ENCODE results near the gene RAB11FIP3.
A peak's percentile ranks its signal among the peaks of the same experiment; 100 is the strongest.
"Not testable (repeated sequence)": the region's sequence is repeated elsewhere in the genome, so short reads cannot be mapped to it uniquely, and the experiment has no call there.

Gene RAB11FIP3

GRCh38 chr16:392450-393030, 32.9 kb upstream of the RAB11FIP3 start:
- no peak for DNase-seq

DNA sequence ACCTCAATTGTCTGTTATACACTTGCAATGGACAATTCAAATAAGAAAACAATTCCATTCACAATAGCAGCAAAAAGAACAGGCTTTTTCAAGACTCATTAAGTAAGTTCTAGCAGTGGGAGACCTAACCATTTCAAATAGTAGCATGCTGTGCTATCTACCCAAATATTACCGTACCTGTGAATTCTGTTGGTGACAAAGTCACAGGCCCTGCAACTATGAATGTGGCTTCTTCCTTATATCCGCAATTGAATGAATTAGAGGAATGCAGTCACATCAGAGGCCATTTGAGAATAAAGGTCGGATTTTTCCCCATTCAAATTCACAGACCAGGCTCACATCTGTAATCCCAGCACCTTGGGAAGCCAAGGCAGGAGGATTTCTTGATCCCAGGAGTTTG, 29.2 kb upstream of the RAB11FIP3 start:
- no peak for DNase-seq

DNA sequence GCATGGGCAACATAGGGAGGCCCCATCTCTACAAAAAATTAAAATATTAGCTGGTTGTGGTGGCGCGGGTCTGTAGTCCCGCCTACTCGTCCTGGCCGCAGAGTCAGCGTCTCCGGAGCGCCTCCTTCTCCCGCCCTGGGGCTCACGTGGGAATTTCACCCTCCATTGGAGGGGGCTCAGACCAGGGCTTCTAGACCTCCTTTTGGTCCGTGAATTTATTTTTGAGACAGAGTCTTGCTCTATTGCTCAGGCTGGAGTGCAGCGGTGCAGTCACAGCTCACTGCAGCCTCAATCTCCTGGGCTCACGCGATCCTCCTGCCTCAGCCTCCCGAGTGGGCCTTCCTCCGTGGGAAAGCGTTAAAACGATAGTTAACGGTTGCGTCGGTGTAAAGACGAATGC, 28.8 kb upstream of the RAB11FIP3 start:
- no peak for DNase-seq

GRCh38 chr16:397135-397661, 28.3 kb upstream of the RAB11FIP3 start, which contains the start of gene NME4:
Gene NME4 (plus strand): TSS chr16:397199. CDS start chr16:397223, 24 bp downstream.
- no peak for DNase-seq

- no peak for DNase-seq
These were observed 27.6 kb upstream of the RAB11FIP3 start for GRCh38 chr16:397736-398332.

- DNase-seq, result no peak
These were observed 26.7 kb upstream of the RAB11FIP3 start for GRCh38 chr16:398561-399339.

GRCh38 chr16:399340-400019, 26.0 kb upstream of the RAB11FIP3 start:
- DNase-seq, result no peak

DNA sequence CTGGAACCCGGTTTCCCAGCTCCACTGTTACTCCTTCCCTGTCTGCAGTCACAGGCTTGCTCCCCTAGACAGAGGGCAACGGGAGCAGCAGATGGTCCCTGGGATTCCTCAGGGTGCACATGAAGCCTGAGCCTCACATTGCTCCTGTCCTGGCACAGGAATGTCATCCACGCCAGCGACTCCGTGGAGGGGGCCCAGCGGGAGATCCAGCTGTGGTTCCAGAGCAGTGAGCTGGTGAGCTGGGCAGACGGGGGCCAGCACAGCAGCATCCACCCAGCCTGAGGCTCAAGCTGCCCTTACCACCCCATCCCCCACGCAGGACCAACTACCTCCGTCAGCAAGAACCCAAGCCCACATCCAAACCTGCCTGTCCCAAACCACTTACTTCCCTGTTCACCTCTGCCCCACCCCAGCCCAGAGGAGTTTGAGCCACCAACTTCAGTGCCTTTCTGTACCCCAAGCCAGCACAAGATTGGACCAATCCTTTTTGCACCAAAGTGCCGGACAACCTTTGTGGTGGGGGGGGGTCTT, 25.3 kb upstream of the RAB11FIP3 start:
- no peak for DNase-seq

DNA sequence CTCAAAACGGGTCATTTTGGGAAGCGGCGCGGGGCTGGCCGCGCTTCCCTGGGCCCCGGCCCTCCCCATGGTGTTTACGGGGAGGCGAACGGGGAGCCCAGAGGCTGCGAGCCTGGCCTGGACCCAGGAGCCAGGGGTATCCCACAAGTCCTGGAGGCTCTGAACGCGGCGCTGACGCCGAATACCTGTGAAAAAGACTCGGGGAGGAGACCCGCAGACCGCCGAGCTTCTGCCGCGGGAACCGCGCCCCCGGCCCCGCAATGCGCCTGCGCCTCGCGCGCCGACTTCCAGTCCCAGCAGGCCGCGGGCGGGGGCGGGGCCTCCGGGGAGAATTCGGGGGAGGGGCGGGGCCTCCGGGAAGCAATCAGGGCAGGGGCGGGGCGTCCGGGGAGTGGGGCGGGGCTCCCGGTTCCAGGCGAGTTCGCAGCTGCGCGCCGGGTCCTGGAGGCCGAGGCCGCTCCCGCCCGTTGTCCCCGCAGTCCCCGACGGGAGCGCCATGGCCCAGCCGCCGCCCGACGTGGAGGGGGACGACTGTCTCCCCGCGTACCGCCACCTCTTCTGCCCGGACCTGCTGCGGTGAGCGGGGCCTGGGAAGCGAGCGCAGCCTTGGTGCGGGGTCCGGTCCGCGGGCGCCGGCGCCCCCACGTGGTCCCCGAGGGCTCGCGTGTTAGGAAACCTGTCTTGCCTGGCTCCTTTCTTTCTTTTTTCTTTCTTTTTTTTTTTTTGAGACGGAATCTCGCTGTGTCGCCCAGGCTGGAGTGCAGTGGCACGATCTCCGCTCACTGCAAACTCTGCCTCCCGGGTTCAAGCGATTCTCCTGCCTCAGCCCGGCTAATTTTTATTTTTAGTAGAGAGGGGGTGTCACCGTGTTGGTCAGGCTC, 23.7 kb upstream of the RAB11FIP3 start, which contains the start of gene DECR2:
TSS of gene DECR2 (plus strand) at position 418 of the 881 bp plus-strand sequence. CDS start at position 497, 79 bp downstream.
- peak in 1 of 2 experiments; percentile 50 for DNase-seq

DNA sequence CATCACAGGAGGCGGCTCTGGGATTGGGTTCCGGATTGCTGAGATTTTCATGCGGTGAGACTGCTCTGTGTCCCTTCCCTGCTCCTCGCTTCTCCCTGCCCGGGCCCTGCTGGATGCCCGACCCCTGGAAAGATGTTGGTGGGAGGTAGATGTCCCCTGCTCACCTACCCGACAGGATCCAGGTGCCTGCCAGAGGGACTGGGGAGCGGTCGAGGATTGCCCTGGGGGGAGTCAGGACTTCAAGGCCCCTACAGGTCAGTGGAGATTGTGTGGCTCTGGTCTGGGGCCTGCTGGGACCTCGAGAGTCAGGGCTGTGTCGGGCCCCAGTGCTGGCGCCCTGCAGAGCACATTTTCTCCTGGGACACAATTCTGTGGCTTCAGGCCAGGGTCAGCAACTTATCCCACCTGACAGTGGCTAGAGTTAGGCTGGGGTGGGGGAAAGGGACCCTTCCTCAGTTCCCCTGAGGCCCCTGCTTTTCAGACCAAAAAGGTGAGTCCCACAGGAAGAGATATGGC, 20.4 kb upstream of the RAB11FIP3 start:
- DNase-seq, result no peak

DNA sequence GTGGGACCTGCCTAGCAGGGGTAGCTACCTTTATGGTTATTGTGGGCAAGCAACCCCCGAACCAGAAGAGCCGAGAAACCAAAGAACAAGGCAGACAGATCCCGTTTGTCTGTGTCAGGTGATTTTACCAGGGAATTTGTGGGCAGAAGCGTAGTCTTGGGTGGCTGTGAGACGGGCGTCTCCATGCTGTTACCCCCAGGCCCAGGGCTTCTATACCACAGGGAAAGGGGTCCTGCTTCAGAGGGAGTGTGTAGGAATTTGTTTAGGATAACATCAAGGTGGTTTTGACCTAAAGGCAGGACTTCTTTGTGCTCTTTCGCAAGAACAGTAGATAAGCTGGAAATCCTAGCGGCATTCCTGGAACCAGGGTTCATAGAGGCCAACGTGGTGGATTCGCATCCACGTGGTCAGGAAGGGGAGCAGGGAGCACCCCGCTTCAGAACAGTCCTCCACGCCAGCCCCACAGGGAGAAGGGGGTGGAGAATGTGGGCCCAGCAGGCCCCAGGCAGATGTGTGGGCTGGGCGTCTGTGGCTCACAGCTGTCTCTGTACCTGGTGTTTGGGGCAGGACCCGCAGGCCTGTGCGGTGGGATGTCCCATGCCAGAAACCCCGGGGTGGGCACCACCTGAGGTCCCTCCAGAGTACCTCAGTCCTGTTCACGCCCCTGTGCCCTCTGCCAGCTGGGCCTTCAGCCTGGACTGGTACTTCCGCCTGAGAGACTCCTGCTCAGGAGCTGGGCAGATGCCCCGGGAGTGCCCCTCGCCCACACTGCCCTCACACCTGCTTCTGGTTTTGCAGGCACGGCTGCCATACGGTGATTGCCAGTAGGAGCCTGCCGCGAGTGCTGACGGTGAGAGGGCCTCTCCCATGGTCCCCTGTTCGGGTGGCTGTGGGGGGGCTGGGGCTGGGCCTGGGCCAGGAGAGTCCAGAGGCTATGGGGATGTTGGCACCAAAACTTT, 19.6 kb upstream of the RAB11FIP3 start:
- DNase-seq, result no peak

- DNase-seq, result no peak
These were observed 18.2 kb upstream of the RAB11FIP3 start for GRCh38 chr16:407253-407652.

- DNase-seq, result no peak
These were observed 14.8 kb upstream of the RAB11FIP3 start for GRCh38 chr16:410516-411178.

- DNase-seq, result no peak
These were observed 13.7 kb upstream of the RAB11FIP3 start for GRCh38 chr16:411576-412265.

GRCh38 chr16:414395-415169, 10.9 kb upstream of the RAB11FIP3 start:
- no peak for DNase-seq

DNA sequence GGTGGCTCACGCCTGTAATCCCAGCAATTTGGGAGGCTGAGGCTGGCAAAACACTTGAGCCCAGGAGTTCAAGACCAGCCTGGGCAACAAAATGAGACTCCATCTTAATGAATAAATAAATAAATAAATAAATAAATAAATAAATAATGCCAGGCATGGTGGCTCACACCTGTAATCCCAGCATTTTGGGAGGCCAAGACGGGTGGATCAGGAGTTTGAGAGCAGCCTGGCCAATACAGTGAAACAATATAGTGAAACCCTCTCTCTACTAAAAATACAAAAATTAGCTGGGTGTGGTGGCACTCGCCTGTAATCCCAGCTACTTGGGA, 10.3 kb upstream of the RAB11FIP3 start:
- not testable (repeated sequence) for DNase-seq

DNA sequence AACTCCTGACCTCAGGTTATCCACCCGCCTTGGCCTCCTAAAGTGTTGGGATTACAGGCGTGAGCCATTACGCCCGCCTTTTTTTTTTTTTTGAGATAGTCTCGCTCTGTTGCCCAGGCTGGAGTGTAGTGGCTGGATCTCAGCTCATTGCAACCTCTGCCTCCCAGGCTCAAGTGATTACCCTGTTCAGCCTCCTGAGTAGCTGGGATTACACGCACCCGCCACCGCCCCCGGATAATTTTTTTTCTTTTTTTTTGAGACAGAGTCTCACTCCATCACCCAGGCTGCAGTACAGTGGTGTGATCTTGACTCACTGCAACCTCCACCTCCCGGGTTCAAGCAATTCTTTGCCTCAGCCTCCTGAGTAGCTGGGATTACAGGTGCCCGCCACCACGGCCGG, 3.3 kb upstream of the RAB11FIP3 start:
- not testable (repeated sequence) for DNase-seq

GRCh38 chr16:424033-424622, 1.3 kb upstream of the RAB11FIP3 start:
- peak in 1 of 2 experiments; percentile 39 for DNase-seq

Measured in cerebellar nuclear complex (tissue), 1 donor.